HepG2 (cell line): Measurements from ENCODE around the gene CD300A. TPM values are rescaled to one million over a fixed set of nuclear protein-coding genes. Genes with fewer than 3 reads are reported as not detected.

Experiments used
- AHDC1 ChIP-seq: sonication (generic); formaldehyde crosslinking; IDR thresholded peaks from 2 replicates; pipeline ENCODE4 v1.5.1; 2020; ENCODE audit warnings: mild to moderate bottlenecking, missing genetic modification reagents, borderline replicate concordance
- ARHGAP35 ChIP-seq: sonication (generic); formaldehyde crosslinking; IDR thresholded peaks from 2 replicates; pipeline ENCODE4 v1.9.0; 2022; ENCODE audit warnings: mild to moderate bottlenecking, inconsistent platforms, moderate library complexity, missing genetic modification reagents, borderline replicate concordance
- EZH2 ChIP-seq: conservative IDR thresholded peaks from 2 replicates; pipeline ENCODE4 v1.6.1; 2012; ENCODE audit warnings: mild to moderate bottlenecking, low read depth, low read length, moderate library complexity
- FOSL1 ChIP-seq: sonication (generic); formaldehyde crosslinking; IDR thresholded peaks from 2 replicates; pipeline ENCODE4 v1.9.0; 2021; ENCODE audit warnings: missing genetic modification reagents, borderline replicate concordance
- HNF1A ChIP-seq, 2 experiments: sonication (generic) in 1 of 2; formaldehyde crosslinking in 1 of 2; IDR thresholded peaks; 2 replicates each; pipeline versions ENCODE4 v1.4.0 to v1.6.1; 2016 to 2020; ENCODE audit warnings: borderline replicate concordance in 1 of 2, low read depth in 1 of 2, mild to moderate bottlenecking in 1 of 2, missing genetic modification reagents in 1 of 2
- KMT2A ChIP-seq: sonication (generic); formaldehyde crosslinking; IDR thresholded peaks from 2 replicates; pipeline ENCODE4 v1.4.0; 2020; ENCODE audit warnings: missing genetic modification reagents
- MAFG ChIP-seq: sonication (generic); formaldehyde crosslinking; IDR thresholded peaks from 2 replicates; pipeline ENCODE4 v1.5.1; 2020; ENCODE audit warnings: mild to moderate bottlenecking, missing genetic modification reagents
- MIXL1 ChIP-seq: IDR thresholded peaks from 2 replicates; pipeline ENCODE4 v1.6.1; 2016
- PITX1 ChIP-seq: sonication (generic); formaldehyde crosslinking; IDR thresholded peaks from 2 replicates; pipeline ENCODE4 v1.5.1; 2020; ENCODE audit warnings: mild to moderate bottlenecking, missing genetic modification reagents
- RARA ChIP-seq: IDR thresholded peaks from 2 replicates; pipeline ENCODE4 v1.6.1; 2016; ENCODE audit warnings: missing genetic modification reagents, missing compliant biosample characterization
- TGIF2 ChIP-seq: IDR thresholded peaks from 2 replicates; pipeline ENCODE4 v1.6.1; 2016; ENCODE audit warnings: control low read depth, missing compliant biosample characterization
- THYN1 ChIP-seq: sonication (generic); formaldehyde crosslinking; IDR thresholded peaks from 2 replicates; pipeline ENCODE4 v1.8.1; 2023; ENCODE audit warnings: low read depth, mild to moderate bottlenecking, moderate library complexity, missing genetic modification reagents, borderline replicate concordance
- ZBTB37 ChIP-seq: sonication (generic); formaldehyde crosslinking; IDR thresholded peaks from 2 replicates; pipeline ENCODE4 v1.4.0; 2020; ENCODE audit warnings: mild to moderate bottlenecking, missing genetic modification reagents
- ZC3H4 ChIP-seq: sonication (generic); formaldehyde crosslinking; IDR thresholded peaks from 2 replicates; pipeline ENCODE4 v1.4.0; 2020; ENCODE audit warnings: missing genetic modification reagents, borderline replicate concordance
- ZNF605 ChIP-seq: sonication (generic); formaldehyde crosslinking; IDR thresholded peaks from 2 replicates; pipeline ENCODE4 v1.8.0; 2022; ENCODE audit warnings: mild to moderate bottlenecking, missing genetic modification reagents
- ZNF660 ChIP-seq: sonication (generic); formaldehyde crosslinking; IDR thresholded peaks from 2 replicates; pipeline ENCODE4 v1.5.1; 2020; ENCODE audit warnings: mild to moderate bottlenecking, low read depth, missing genetic modification reagents, borderline replicate concordance
- polyA plus RNA-seq, 8 experiments: library from polyadenylated mRNA; depleted of rRNA in 3 of 8; stranded (reverse) in 7 of 8; unstranded in 1 of 8; fragments of >200 nt; fragmentation: Illumina TruSeq in 4 of 8; extraction: Trizol in 4 of 8; gene quantifications; 2 replicates each; pipeline versions ENCODE4 v1.2.1 to v1.2.3, GENCODE V29; 2011 to 2016; ENCODE audit warnings: low read depth in 4 of 8, missing spikeins in 1 of 8, mixed read lengths in 1 of 8; ENCODE audit not compliant: insufficient read depth in 1 of 8
- total RNA-seq, 5 experiments: library from RNA; depleted of rRNA; stranded (reverse); fragments of >200 nt; fragmentation: Illumina TruSeq; extraction: Trizol; gene quantifications; 2 replicates each; pipeline ENCODE4 v1.2.3, GENCODE V29; 2016; ENCODE audit warnings: low read depth in 1 of 5
- TF ChIP-seq, protein P1 (sequence below): IDR thresholded peaks from 2 replicates; pipeline ENCODE4 v1.6.1; 2016

CD300A gene
- total and polyA plus RNA-seq, 2 of the 13 experiments (the other 11 are each of a cell fraction or from before 2014, with no cell fraction given), result not detected

- TF ChIP-seq ARHGAP35, result no peak
- peak; percentile 62 for TF ChIP-seq MIXL1 (CRISPR knock-in tag)
- TF ChIP-seq RARA (CRISPR knock-in tag), result peak; percentile 78
- TF ChIP-seq HNF1A (IDR thresholded peaks at IDR 0.05; ENCODE audit: low read depth), result no peak; the same call in 1 of the 2 replicates
- TF ChIP-seq HNF1A (CRISPR knock-in tag; IDR thresholded peaks at IDR 0.05; ENCODE audit: borderline replicate concordance), result peak; percentile 57; the same call in 1 of the 2 replicates
- no peak for TF ChIP-seq MAFG (CRISPR knock-in tag)
- no peak for TF ChIP-seq ZNF660 (CRISPR knock-in tag)
- TF ChIP-seq KMT2A (CRISPR knock-in tag), result no peak
- TF ChIP-seq THYN1 (CRISPR knock-in tag), result peak; percentile 84; the same call in 1 of the 2 replicates
- TF ChIP-seq AHDC1, result peak; percentile 46; the same call in 1 of the 2 replicates
- no peak for TF ChIP-seq FOSL1 (CRISPR knock-in tag)
- TF ChIP-seq, protein P1, sequence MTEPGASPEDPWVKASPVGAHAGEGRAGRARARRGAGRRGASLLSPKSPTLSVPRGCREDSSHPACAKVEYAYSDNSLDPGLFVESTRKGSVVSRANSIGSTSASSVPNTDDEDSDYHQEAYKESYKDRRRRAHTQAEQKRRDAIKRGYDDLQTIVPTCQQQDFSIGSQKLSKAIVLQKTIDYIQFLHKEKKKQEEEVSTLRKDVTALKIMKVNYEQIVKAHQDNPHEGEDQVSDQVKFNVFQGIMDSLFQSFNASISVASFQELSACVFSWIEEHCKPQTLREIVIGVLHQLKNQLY (CRISPR knock-in tag), result no peak
- no peak for TF ChIP-seq PITX1
- TF ChIP-seq ZC3H4 (CRISPR knock-in tag), result no peak; the same call in 1 of the 2 replicates
- no peak for TF ChIP-seq TGIF2 (CRISPR knock-in tag)
- TF ChIP-seq ZNF605 (CRISPR knock-in tag), result peak; percentile 83
- TF ChIP-seq ZBTB37, result 0 out of 2 replicates have a peak, but pooled peaks have one; percentile 60
- TF ChIP-seq EZH2, result no peak
Observed at GRCh38 chr17:74427048-74427762, 39.2 kb upstream of the CD300A start (continued).
